BJ (cell line): ENCODE measurements around the gene HEMGN. TPM values are rescaled to one million over a fixed set of nuclear protein-coding genes. Genes with fewer than 3 reads are reported as not detected.

ENCODE experiments used
- CTCF ChIA-PET: fragments of 350-600 bp; formaldehyde crosslinking; extraction: SDS; loops from one replicate; lab custom pipeline; 2021; ENCODE audit warnings: antibody characterized with exemption, inconsistent platforms; lab: Yijun Ruan, JAX
- POLR2A ChIA-PET: fragments of 300-600 bp; sonication (Branson Sonifier 250); formaldehyde crosslinking; extraction: SDS; loops from one replicate; lab custom pipeline; 2021; ENCODE audit warnings: antibody characterized with exemption; lab: Charles Lee
- DNase-seq: peaks from one replicate; pipeline ENCODE4 v3.0.0-alpha.2; 2011; ENCODE audit warnings: low read depth
- H3K27me3 ChIP-seq: 2 replicates; pipeline ENCODE4 v1.6.0; 2011; ENCODE audit warnings: low read length; ENCODE audit not compliant: control insufficient read depth, insufficient read depth
- H3K36me3 ChIP-seq: 2 replicates; pipeline ENCODE4 v1.5.1; 2011; ENCODE audit warnings: low read length; ENCODE audit not compliant: control insufficient read depth, insufficient read depth
- H3K4me3 ChIP-seq: 2 replicates; pipeline ENCODE4 v1.5.1; 2011; ENCODE audit warnings: low read depth, mild to moderate bottlenecking, control low read depth, low read length
- CTCF ChIP-seq: IDR thresholded peaks from 2 replicates; pipeline ENCODE4 v1.5.1; 2011; ENCODE audit warnings: low read depth, mild to moderate bottlenecking, control low read depth, inconsistent platforms, low read length, moderate library complexity; ENCODE audit not compliant: insufficient read depth
- polyA plus RNA-seq: library from polyadenylated mRNA; depleted of rRNA; stranded (reverse); fragments of >200 nt; gene quantifications from 2 replicates; pipeline ENCODE4 v1.2.3, GENCODE V29; 2011

The HEMGN gene
- polyA plus RNA-seq, 1 experiment: not detected

DNA sequence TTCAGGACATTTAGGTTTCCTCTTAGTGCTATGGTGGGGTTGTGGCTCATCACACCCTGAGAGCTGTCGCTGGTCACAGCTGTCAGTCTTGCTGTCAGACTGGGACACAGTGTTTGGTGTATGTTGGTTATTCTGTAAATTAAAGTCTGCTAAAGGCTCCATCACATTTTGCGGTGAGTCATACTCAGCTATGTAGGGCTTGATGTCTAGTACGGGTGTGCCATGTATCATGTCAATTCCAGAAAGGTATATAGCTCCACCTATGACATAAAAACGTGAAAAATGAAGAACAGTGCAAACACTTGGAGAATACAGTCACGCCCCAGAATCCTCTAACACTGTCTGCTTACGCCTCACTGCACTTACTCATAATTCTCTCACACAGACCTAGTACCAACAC, 27.6 kb downstream of the HEMGN start:
- Histone ChIP-seq H3K36me3 (peaks cover 6% of the 10 kb centered on the region), H3K4me3 (no peak overlapping the region), H3K27me3 (no peaks in the 10 kb centered on the region)
- CTCF ChIA-PET: interaction anchor here (1.2 to 2.5 kb wide), 2 partner anchors 9 to 198 kb away, joined by 5 to 13 read pairs; no protein-coding TSS in a partner anchor
- DNase-seq: no peak
- POLR2A ChIA-PET: no interaction called here
- TF ChIP-seq CTCF: no peak

DNA sequence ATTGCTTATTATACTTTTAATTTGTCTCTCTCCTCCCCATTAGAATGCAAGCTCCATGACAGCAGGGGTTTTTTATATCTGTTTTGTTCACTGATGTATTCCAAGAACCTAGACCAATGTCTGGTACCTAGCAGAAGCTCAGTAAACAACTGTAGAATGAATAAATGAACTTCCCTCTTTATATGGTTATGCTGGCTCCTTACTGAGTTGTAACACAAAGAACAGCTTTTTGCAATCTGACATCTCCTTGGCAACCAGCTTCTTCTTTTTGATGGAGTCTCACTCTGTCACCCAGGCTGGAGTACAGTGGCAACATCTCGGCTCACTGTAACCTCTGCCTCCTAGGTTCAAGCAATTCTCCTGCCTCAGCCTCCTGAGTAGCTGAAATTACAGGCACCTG, 29.3 kb downstream of the HEMGN start:
- no peak overlapping the region for H3K4me3 ChIP-seq
- no peak for TF ChIP-seq CTCF
- POLR2A ChIA-PET: no interaction called here
- CTCF ChIA-PET: interaction anchor here (1.1 to 2.5 kb wide), 3 partner anchors 8 to 14 kb away, joined by 3 to 13 read pairs (median 3); partner anchors contain the start of gene TRMO
- peaks cover 8% of the 10 kb centered on the region for H3K36me3 ChIP-seq
- no peak for DNase-seq
- H3K27me3 ChIP-seq: no peaks in the 10 kb centered on the region

DNA sequence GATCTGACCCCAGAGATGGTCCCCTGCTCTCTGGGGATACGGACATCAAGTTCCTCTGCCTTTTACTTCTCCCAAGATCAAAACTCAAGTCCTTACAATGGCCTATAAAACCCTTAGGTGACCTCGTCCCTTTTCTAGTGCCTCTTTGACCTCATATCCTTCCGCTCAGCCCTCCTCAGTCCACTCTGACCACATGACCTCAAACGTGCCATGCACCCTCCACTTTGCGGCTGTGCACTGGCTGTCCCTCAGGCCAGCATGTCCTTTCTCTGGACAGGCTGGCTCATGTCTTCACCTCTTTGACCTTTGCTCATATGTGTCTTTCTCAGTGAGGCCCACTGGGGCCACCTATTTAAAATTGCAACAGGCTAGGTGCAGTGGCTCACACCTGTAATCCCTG, 30.3 kb downstream of the HEMGN start:
- no peak overlapping the region for H3K4me3 ChIP-seq
- peaks cover 8% of the 10 kb centered on the region for H3K36me3 ChIP-seq
- ChIA-PET CTCF (no interaction called here), POLR2A (no interaction called here)
- H3K27me3 ChIP-seq: no peaks in the 10 kb centered on the region
- TF ChIP-seq CTCF: no peak
- DNase-seq: no peak

DNA sequence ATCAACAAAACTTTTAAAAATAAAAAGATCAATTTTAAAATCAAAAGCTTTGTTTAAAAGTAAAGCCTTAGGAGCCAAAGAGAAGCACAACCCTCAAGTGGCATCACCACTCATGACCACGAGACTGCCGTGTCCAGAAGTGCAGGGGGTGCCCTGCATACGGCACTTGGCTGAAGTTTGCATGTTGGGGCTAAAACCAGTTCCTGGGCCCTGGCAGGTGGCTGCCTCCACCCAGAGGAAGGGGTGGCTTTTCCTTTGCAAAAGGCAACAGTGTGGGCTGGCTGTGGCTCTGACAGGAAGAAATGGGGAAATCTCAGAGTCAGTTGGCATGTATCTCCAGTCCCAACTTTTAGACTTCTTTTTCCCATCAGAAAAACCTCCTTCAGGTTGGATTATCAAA, 30.9 kb downstream of the HEMGN start:
- no peaks in the 10 kb centered on the region for H3K27me3 ChIP-seq
- peaks cover 8% of the 10 kb centered on the region for H3K36me3 ChIP-seq
- POLR2A ChIA-PET: no interaction called here
- CTCF ChIA-PET: interaction anchor here (1.8 kb wide), 1 partner anchor 195 kb away, joined by 5 read pairs; no protein-coding TSS in a partner anchor
- no peak for TF ChIP-seq CTCF
- H3K4me3 ChIP-seq: no peak overlapping the region
- no peak for DNase-seq

GRCh38 chr9:97906236-97906831, 31.6 kb downstream of the HEMGN start:
- no peak for TF ChIP-seq CTCF
- no peaks in the 10 kb centered on the region for H3K27me3 ChIP-seq
- DNase-seq: no peak
- ChIA-PET POLR2A (no interaction called here), CTCF (interaction anchor here (1.8 kb wide), 1 partner anchor 194 kb away, joined by 5 read pairs; no protein-coding TSS in a partner anchor)
- no peak overlapping the region for H3K4me3 ChIP-seq
- H3K36me3 ChIP-seq: peaks cover 8% of the 10 kb centered on the region
